Upper lobe of right lung (tissue), 1 donor: ENCODE results near the gene MRPL48. TPM values are rescaled to one million over a fixed set of nuclear protein-coding genes. Genes with fewer than 3 reads are reported as not detected.
"Not testable (repeated sequence)": the region's sequence is repeated elsewhere in the genome, so short reads cannot be mapped to it uniquely, and the experiment has no call there.

Source experiments
- ATAC-seq: fragments of 200-7000 bp; cut with Tn5 transposase; one replicate; pipeline ENCODE4 v1.9.1; 2020; ENCODE audit warnings: mild to moderate bottlenecking, moderate library complexity
- DNase-seq: peaks from one replicate; pipeline ENCODE4 v3.0.0-alpha.2; 2020
- H3K27ac ChIP-seq: fragments of 200-600 bp; one replicate; pipeline ENCODE4 v1.8.0; 2022
- H3K27me3 ChIP-seq: fragments of 200-600 bp; one replicate; pipeline ENCODE4 v1.8.0; 2022; ENCODE audit warnings: mild to moderate bottlenecking
- H3K36me3 ChIP-seq: fragments of 200-600 bp; one replicate; pipeline ENCODE4 v1.8.0; 2022
- H3K4me1 ChIP-seq: fragments of 200-600 bp; one replicate; pipeline ENCODE4 v1.8.0; 2022
- H3K4me3 ChIP-seq: fragments of 200-600 bp; one replicate; pipeline ENCODE4 v1.8.0; 2022; ENCODE audit warnings: mild to moderate bottlenecking
- H3K9me3 ChIP-seq: fragments of 200-600 bp; one replicate; pipeline ENCODE4 v1.8.0; 2022
- CTCF ChIP-seq: fragments of 200-600 bp; IDR thresholded peaks from one replicate; pipeline ENCODE4 v1.8.0; 2022; ENCODE audit warnings: antibody characterized with exemption
- intact Hi-C: fragments of 100-400 bp; cut with DNase I; formaldehyde crosslinking; loops from one replicate; pipeline ENCODE4 v1.11.0; 2022
- total RNA-seq: library from RNA; stranded (reverse); fragmentation: NEBNext Ultra II Directional; extraction: Animal tissue kit (Norgen Biotek cat#: 25700); gene quantifications from one replicate; pipeline ENCODE4 v1.2.1, GENCODE V29; 2021
- donor health status: DM: no; HTN: yes; CAD: no; lungs with severe emphysema.

Gene MRPL48
- total RNA-seq, 1 donor from 2014 or later, result 21.4 TPM

GRCh38 chr11:73760679-73761402 is 26.8 kb upstream of the MRPL48 start, which contains the start of gene RAB6A:
Gene RAB6A (minus strand): TSS chr11:73761074. CDS start chr11:73760635, 439 bp downstream.
- Histone ChIP-seq H3K9me3 (no peaks in the 10 kb centered on the region), H3K4me1 (peaks cover 23% of the 10 kb centered on the region), H3K27ac (peak within 1 kb of the TSS; percentile 98), H3K36me3 (no peaks in the 10 kb centered on the region), H3K4me3 (peak within 1 kb of the TSS; percentile 98), H3K27me3 (no peaks in the 10 kb centered on the region)
- peak; percentile 100 for DNase-seq
- intact Hi-C loops, result no loop called here
- peak; percentile 45 for TF ChIP-seq CTCF
- ATAC-seq, result peak; percentile 96

GRCh38 chr11:73761403-73761945 is 26.2 kb upstream of the MRPL48 start:
- Histone ChIP-seq H3K27me3 (no peaks in the 10 kb centered on the region), H3K4me1 (peaks cover 19% of the 10 kb centered on the region), H3K9me3 (no peaks in the 10 kb centered on the region), H3K27ac (peak overlapping the region; percentile 85), H3K4me3 (peak overlapping the region; percentile 98), H3K36me3 (no peaks in the 10 kb centered on the region)
- no peak for DNase-seq
- ATAC-seq, result no peak
- no peak for TF ChIP-seq CTCF
- intact Hi-C loops, result no loop called here

- H3K27me3 ChIP-seq, result no peaks in the 10 kb centered on the region
- no peak overlapping the region for H3K27ac ChIP-seq
- DNase-seq, result no peak
- no peak for ATAC-seq
- H3K4me1 ChIP-seq, result peaks cover 16% of the 10 kb centered on the region
- no peaks in the 10 kb centered on the region for H3K36me3 ChIP-seq
- TF ChIP-seq CTCF, result no peak
- no peak overlapping the region for H3K4me3 ChIP-seq
- H3K9me3 ChIP-seq, result no peaks in the 10 kb centered on the region
- intact Hi-C loops, result no loop called here
These were observed 24.9 kb upstream of the MRPL48 start for GRCh38 chr11:73762732-73763131.

- no peak for TF ChIP-seq CTCF
- H3K9me3 ChIP-seq, result no peaks in the 10 kb centered on the region
- H3K27me3 ChIP-seq, result no peaks in the 10 kb centered on the region
- ATAC-seq, result no peak
- DNase-seq, result no peak
- H3K4me1 ChIP-seq, result no peaks in the 10 kb centered on the region
- H3K4me3 ChIP-seq, result no peak overlapping the region
- intact Hi-C loops, result no loop called here
- no peaks in the 10 kb centered on the region for H3K36me3 ChIP-seq
- no peak overlapping the region for H3K27ac ChIP-seq
These were observed 20.9 kb upstream of the MRPL48 start for GRCh38 chr11:73766763-73767162.

GRCh38 chr11:73770811-73771210 is 16.9 kb upstream of the MRPL48 start:
- H3K4me3 ChIP-seq, ATAC-seq, intact Hi-C loops, H3K27ac ChIP-seq, H3K36me3 ChIP-seq, DNase-seq, H3K4me1 ChIP-seq, H3K9me3 ChIP-seq, H3K27me3 ChIP-seq: not testable (repeated sequence)

- H3K36me3 ChIP-seq, result no peaks in the 10 kb centered on the region
- peak; percentile 100 for DNase-seq
- H3K9me3 ChIP-seq, result no peaks in the 10 kb centered on the region
- no peak for TF ChIP-seq CTCF
- H3K27ac ChIP-seq, result peak overlapping the region; percentile 96
- peaks cover 5% of the 10 kb centered on the region for H3K4me1 ChIP-seq
- intact Hi-C loops, result no loop called here
- H3K4me3 ChIP-seq, result peak overlapping the region; percentile 67
- H3K27me3 ChIP-seq, result no peaks in the 10 kb centered on the region
- ATAC-seq, result peak; percentile 100
These were observed 8.4 kb upstream of the MRPL48 start for GRCh38 chr11:73779084-73779902.
